Astrocyte of the cerebellum (primary cell): ENCODE results near the gene OR1B1.
"Not testable (repeated sequence)": the region's sequence is repeated elsewhere in the genome, so short reads cannot be mapped to it uniquely, and the experiment has no call there.

Experiments used
- DNase-seq: peaks from one replicate; pipeline ENCODE4 v3.0.0-alpha.2; 2011; ENCODE audit warnings: low read depth
- H3K4me3 ChIP-seq: 2 replicates; pipeline ENCODE4 v1.5.1; 2011; ENCODE audit warnings: mild to moderate bottlenecking, low read depth, low read length, moderate library complexity
- CTCF ChIP-seq: IDR thresholded peaks from 2 replicates; pipeline ENCODE4 v1.5.1; 2012; ENCODE audit warnings: low read length, low read depth, moderate library complexity, mild to moderate bottlenecking; ENCODE audit errors: missing control alignments
- in situ Hi-C: cut with HindIII; loops from 2 replicates; pipeline ENCODE4 v1.10.0; 2017; ENCODE audit warnings: low sequenced_read_pairs

OR1B1 gene

DNA sequence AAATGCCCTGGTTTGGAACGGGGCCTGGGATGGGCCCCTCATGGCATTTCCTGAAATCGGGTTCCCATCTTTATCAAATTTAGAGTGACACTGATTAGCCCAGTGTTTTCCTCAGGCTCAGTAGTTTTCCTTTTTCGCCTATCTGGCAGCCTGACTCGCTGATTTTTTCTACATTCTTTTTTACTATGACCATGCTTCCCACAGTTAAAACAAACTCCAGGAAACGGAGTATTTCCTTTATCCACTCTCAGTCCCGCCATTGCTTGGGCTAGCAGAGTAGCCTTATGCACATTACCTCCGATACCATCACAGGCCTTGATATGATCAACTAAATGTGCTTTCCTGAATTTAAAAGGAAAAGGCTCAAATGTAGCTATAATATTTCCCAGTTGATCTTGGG, 37.4 kb downstream of the OR1B1 start:
- TF ChIP-seq CTCF, result no peak
- no peak for DNase-seq
- in situ Hi-C loops, result no loop called here
- no peak overlapping the region for H3K4me3 ChIP-seq

- no peak for TF ChIP-seq CTCF
- in situ Hi-C loops, result no loop called here
These were observed 43.1 kb downstream of the OR1B1 start, which contains the start of gene OR1Q1 for GRCh38 chr9:122614362-122614761. Gene OR1Q1 (plus strand): TSS chr9:122614738. CDS start chr9:122614738, 0 bp downstream.

DNA sequence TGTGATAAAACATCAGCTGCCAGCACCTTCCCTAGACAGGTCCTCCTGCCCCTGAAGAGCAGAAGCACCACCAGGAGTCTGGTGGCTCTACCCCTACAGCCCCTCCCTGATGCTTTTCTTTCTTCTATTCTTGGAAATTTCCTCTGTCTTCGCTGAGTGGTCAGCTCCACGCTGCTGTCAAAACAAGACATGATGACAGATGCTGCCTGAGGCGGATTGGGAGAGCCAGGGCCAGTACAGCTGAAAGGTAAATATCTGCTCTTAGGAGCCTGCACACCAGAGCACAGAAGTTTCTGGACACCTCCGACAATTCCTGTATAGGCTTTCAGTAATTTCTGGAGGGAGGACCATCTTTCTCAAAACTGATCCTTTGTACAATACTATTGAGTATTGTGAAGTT, 47.6 kb downstream of the OR1B1 start:
- in situ Hi-C loops, result no loop called here
- no peak for TF ChIP-seq CTCF
- H3K4me3 ChIP-seq, result no peak overlapping the region
- DNase-seq, result no peak

More at GRCh38 chr9:122614362-122614761, 43.1 kb downstream of the OR1B1 start, which contains the start of gene OR1Q1:
- no peak for DNase-seq
- H3K4me3 ChIP-seq, result no peak within 1 kb of the TSS

DNA sequence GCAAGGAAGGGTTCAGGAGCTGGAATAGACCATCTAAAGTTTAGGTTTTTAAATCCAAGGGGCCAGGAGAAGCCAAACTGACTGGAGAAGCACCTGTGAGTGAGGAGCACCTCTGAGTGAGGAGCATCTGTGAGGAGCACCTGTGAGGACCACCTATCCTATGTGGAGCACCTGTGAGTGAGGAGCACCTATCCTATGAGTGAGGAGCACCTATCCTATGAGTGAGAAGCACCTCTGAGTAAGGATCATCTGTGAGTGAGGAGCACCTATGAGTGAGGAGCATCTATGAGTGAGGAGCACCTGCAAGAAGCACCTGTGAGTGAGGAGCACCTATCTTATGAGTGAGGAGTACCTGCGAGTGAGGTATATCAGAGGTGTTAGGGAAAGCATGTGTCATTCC, 50.8 kb downstream of the OR1B1 start:
- H3K4me3 ChIP-seq, result no peak overlapping the region
- in situ Hi-C loops, result no loop called here
- no peak for TF ChIP-seq CTCF
- no peak for DNase-seq

DNA sequence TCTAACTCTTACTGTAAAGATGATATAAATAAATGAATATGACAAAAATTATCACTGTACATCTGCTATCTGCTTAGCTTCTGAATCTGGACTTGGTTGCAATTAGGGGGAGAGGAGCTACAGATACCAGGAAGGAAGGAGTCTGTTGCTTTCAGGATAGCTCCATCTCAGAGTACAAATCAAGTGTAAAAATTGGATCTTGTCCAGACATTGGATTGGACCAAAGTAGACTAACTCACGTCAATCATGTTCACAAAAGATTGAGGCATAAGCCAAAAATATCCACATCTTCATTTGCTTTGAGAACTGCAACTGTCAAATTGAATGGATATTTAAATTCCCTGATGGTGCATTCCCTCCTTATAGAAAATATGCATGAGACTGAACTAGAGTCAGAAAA, 51.7 kb downstream of the OR1B1 start:
- no peak overlapping the region for H3K4me3 ChIP-seq
- in situ Hi-C loops, result no loop called here
- TF ChIP-seq CTCF, result no peak
- no peak for DNase-seq

DNA sequence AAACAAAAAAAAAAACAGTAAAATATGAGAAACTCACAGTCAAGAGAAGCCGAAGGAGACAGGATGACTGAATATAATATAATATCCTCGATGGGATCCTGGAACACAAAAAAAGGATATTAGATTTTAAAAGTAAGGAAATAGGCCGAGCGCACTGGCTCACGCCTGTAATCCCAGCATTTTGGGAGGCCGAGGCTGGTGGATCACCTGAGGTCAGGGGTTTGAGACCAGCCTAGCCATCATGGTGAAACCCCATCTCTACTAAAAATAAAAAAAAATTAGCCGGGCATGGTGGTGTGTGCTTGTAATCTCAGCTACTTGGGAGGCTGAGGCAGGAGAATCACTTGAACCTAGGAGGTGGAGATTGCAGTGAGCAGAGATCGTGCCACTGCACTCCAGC, 74.1 kb downstream of the OR1B1 start, which contains the start of gene OR1L8:
OR1L8 (minus strand) TSS at position 101 of the 400 bp plus-strand sequence. CDS start 14,907 bp downstream, outside the sequence.
- DNase-seq, H3K4me3 ChIP-seq, in situ Hi-C loops: not testable (repeated sequence)

DNA sequence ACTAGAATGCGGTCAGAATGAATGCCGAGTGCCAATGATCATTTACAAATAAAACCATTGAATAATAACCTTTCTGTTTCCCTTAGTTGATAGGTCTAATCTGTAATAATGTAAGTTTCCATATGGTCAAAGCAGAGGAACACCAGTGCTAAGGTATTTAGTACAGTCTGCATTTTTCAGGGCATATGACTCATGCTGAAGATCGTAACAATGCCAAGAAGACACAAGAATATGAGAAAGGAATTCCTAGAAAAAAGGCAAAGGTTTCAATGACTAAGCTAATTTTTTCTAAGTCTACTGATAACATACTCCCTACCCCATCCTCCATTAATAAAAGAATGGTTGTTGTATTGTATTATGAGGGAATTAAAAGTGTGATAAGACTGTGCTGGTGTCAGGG, 77.1 kb downstream of the OR1B1 start:
- DNase-seq, result peak; percentile 11
- in situ Hi-C loops, result no loop called here
- no peak for TF ChIP-seq CTCF
- H3K4me3 ChIP-seq, result no peak overlapping the region
